Glutamatergic neuron (in vitro differentiated cells): Measurements from ENCODE around the gene SCO2. TPM values are rescaled to one million over a fixed set of nuclear protein-coding genes. Genes with fewer than 3 reads are reported as not detected.

Experiments used
- DNase-seq: peaks from one replicate; pipeline ENCODE4 v3.0.0; 2022
- H3K27ac Mint-ChIP-seq: one replicate; pipeline ENCODE4 v1.8.0; 2020; ENCODE audit warnings: mild to moderate bottlenecking, mixed read lengths, inconsistent platforms; ENCODE audit not compliant: unreplicated experiment
- H3K27me3 Mint-ChIP-seq: one replicate; pipeline ENCODE4 v1.8.0; 2020; ENCODE audit warnings: mild to moderate bottlenecking, moderate library complexity, mixed read lengths, inconsistent platforms; ENCODE audit not compliant: unreplicated experiment
- H3K36me3 Mint-ChIP-seq: one replicate; pipeline ENCODE4 v1.8.0; 2020; ENCODE audit warnings: mild to moderate bottlenecking, mixed read lengths, inconsistent platforms; ENCODE audit not compliant: unreplicated experiment
- H3K4me1 Mint-ChIP-seq: one replicate; pipeline ENCODE4 v1.8.0; 2020; ENCODE audit warnings: mild to moderate bottlenecking, low read depth, mixed read lengths, inconsistent platforms; ENCODE audit not compliant: unreplicated experiment
- H3K4me3 Mint-ChIP-seq: one replicate; pipeline ENCODE4 v1.8.0; 2020; ENCODE audit warnings: mild to moderate bottlenecking, mixed read lengths, inconsistent platforms; ENCODE audit not compliant: unreplicated experiment
- H3K9me3 Mint-ChIP-seq: one replicate; pipeline ENCODE4 v1.8.0; 2020; ENCODE audit warnings: mild to moderate bottlenecking, moderate library complexity, mixed read lengths, inconsistent platforms; ENCODE audit not compliant: unreplicated experiment
- CTCF ChIP-seq: fragments of 200-600 bp; sonication (generic); IDR thresholded peaks from one replicate; pipeline ENCODE4 v1.5.0; 2021; ENCODE audit not compliant: partially characterized antibody, unreplicated experiment
- total RNA-seq: library from RNA; stranded (reverse); fragmentation: NEBNext Ultra II Directional; extraction: Animal tissue kit (Norgen Biotek cat#: 25700); gene quantifications from one replicate; pipeline ENCODE4 v1.2.1, GENCODE V29; 2021; ENCODE audit not compliant: unreplicated experiment

The SCO2 gene
- total RNA-seq, 1 donor from 2014 or later, result 4.8 TPM

- no peaks in the 10 kb centered on the region for H3K36me3 Mint-ChIP-seq
- no peak overlapping the region for H3K4me3 Mint-ChIP-seq
- H3K9me3 Mint-ChIP-seq, result no peaks in the 10 kb centered on the region
- no peak for DNase-seq
- H3K27ac Mint-ChIP-seq, result no peak overlapping the region
- peaks cover 7% of the 10 kb centered on the region for H3K4me1 Mint-ChIP-seq
- H3K27me3 Mint-ChIP-seq, result peaks cover 11% of the 10 kb centered on the region
- no peak for TF ChIP-seq CTCF
Observed at GRCh38 chr22:50553310-50553709, 27.9 kb upstream of the SCO2 start.

GRCh38 chr22:50551160-50551752 is 25.9 kb upstream of the SCO2 start:
- Mint-ChIP-seq H3K36me3 (no peaks in the 10 kb centered on the region), H3K27me3 (peaks cover 11% of the 10 kb centered on the region), H3K27ac (no peak overlapping the region), H3K9me3 (no peaks in the 10 kb centered on the region), H3K4me3 (no peak overlapping the region), H3K4me1 (peaks cover 6% of the 10 kb centered on the region)
- no peak for TF ChIP-seq CTCF
- no peak for DNase-seq

GRCh38 chr22:50550395-50550794 is 25.0 kb upstream of the SCO2 start:
- H3K36me3 Mint-ChIP-seq, result no peaks in the 10 kb centered on the region
- no peaks in the 10 kb centered on the region for H3K9me3 Mint-ChIP-seq
- peak overlapping the region; percentile 20 for H3K4me3 Mint-ChIP-seq
- H3K27ac Mint-ChIP-seq, result peak overlapping the region; percentile 38
- no peak for DNase-seq
- H3K27me3 Mint-ChIP-seq, result peaks cover 12% of the 10 kb centered on the region
- H3K4me1 Mint-ChIP-seq, result peaks cover 4% of the 10 kb centered on the region
- TF ChIP-seq CTCF, result no peak

GRCh38 chr22:50548921-50549790 is 23.8 kb upstream of the SCO2 start:
- Mint-ChIP-seq H3K9me3 (no peaks in the 10 kb centered on the region), H3K27ac (no peak overlapping the region), H3K4me3 (no peak overlapping the region)

More at GRCh38 chr22:50548921-50549790, 23.8 kb upstream of the SCO2 start:
- H3K4me1 Mint-ChIP-seq, result peaks cover 4% of the 10 kb centered on the region
- no peak for DNase-seq
- peaks cover 12% of the 10 kb centered on the region for H3K27me3 Mint-ChIP-seq
- no peaks in the 10 kb centered on the region for H3K36me3 Mint-ChIP-seq
- TF ChIP-seq CTCF, result no peak
